Hepatocyte (in vitro differentiated cells): ENCODE data around the gene PTPRD.

Experiments
- CTCF ChIP-seq: fragments of 200-600 bp; sonication (generic); IDR thresholded peaks from 2 replicates; pipeline ENCODE4 v1.5.1; 2016; ENCODE audit warnings: antibody characterized with exemption, mild to moderate bottlenecking; ENCODE audit not compliant: poor library complexity
- EZH2 ChIP-seq: fragments of 200-600 bp; sonication (generic); IDR thresholded peaks from 2 replicates; pipeline ENCODE4 v1.6.1; 2016; ENCODE audit warnings: antibody characterized with exemption, mild to moderate bottlenecking, borderline replicate concordance
- EZH2phosphoT487 ChIP-seq: fragments of 200-600 bp; sonication (generic); IDR thresholded peaks from one replicate; pipeline ENCODE4 v1.6.1; 2018; ENCODE audit warnings: antibody characterized with exemption, mild to moderate bottlenecking, low read depth, moderate library complexity; ENCODE audit not compliant: unreplicated experiment, severe bottlenecking

GRCh38 chr9:8980496-8981013 is 1632.2 kb downstream of the PTPRD start:
- TF ChIP-seq CTCF (no peak), EZH2 (no peak), EZH2phosphoT487 (no peak)
